Activated T-helper 2 cell treated with anti-CD3 and anti-CD28 coated beads, Interferon-gamma antibody, Interleukin-2, Interleukin-4, amounts not matched to agents 10 μg/mL and 5 μg/mL and 100 μg/mL, durations not matched to agents 14 hours and 24 hours and 36 hours (primary cell): ENCODE measurements around the gene RHOXF2. TPM values are rescaled to one million over a fixed set of nuclear protein-coding genes. Genes with fewer than 3 reads are reported as not detected.
"Not testable (repeated sequence)": the region's sequence is repeated elsewhere in the genome, so short reads cannot be mapped to it uniquely, and the experiment has no call there.

Experiments
- DNase-seq: peaks from one replicate; pipeline ENCODE4 v3.0.0; 2021; ENCODE audit warnings: low spot score
- H3K27ac Mint-ChIP-seq: one replicate; pipeline ENCODE4 v1.8.0; 2021; ENCODE audit warnings: mixed read lengths
- H3K27me3 Mint-ChIP-seq: one replicate; pipeline ENCODE4 v1.8.0; 2021; ENCODE audit warnings: low read depth, mixed read lengths
- H3K36me3 Mint-ChIP-seq: one replicate; pipeline ENCODE4 v1.8.0; 2021; ENCODE audit warnings: low read depth, mixed read lengths
- H3K4me1 Mint-ChIP-seq: one replicate; pipeline ENCODE4 v1.8.0; 2021; ENCODE audit warnings: low read depth, mixed read lengths
- H3K4me3 Mint-ChIP-seq: one replicate; pipeline ENCODE4 v1.8.0; 2021; ENCODE audit warnings: low read depth, mild to moderate bottlenecking, moderate library complexity, mixed read lengths
- H3K9me3 Mint-ChIP-seq: one replicate; pipeline ENCODE4 v1.8.0; 2021; ENCODE audit warnings: mixed read lengths
- intact Hi-C: fragments of 100-400 bp; cut with micrococcal nuclease; formaldehyde crosslinking; loops from one replicate; pipeline ENCODE4 v1.15.1; 2023
- total RNA-seq: library from RNA; stranded (reverse); gene quantifications from 2 replicates; pipeline ENCODE4 v1.2.3, GENCODE V29; 2022

RHOXF2 gene
- total RNA-seq, 1 donor from 2014 or later, result not detected

DNA sequence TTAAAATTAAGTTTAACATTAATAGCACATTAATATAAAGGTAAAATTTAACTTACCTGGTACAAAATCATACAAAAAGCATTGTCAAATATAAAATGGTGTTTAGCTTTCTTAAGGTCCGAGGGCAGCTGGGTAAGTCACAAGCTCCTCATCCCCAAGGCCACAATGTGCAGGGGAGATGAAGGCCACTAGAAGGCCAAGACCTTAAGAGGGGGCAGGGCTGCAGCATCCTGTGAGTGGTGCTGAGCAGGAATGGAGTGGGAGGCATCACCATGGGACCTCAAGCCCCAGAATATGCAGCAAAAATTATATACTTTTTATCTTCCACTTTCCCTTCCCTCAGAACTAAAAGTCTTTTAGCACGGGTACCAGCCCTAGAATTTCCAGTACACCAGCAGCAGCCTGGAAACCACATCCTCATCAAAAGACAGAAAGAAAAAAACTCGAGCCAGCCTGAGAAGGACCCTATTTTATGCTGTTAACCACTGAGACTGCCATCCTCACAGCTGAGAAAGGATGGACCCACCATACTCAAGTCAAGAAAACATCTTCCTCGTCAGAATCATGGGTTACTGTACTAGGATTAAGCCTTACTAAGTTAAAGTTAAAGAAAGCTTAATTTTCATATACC, 13.0 kb upstream of the RHOXF2 start:
- intact Hi-C loops, result no loop called here
- Mint-ChIP-seq H3K9me3 (peaks cover 7% of the 10 kb centered on the region), H3K4me3 (no peak overlapping the region), H3K27me3 (no peaks in the 10 kb centered on the region), H3K36me3 (no peaks in the 10 kb centered on the region), H3K4me1 (peaks cover 16% of the 10 kb centered on the region), H3K27ac (no peak overlapping the region)
- no peak for DNase-seq

DNA sequence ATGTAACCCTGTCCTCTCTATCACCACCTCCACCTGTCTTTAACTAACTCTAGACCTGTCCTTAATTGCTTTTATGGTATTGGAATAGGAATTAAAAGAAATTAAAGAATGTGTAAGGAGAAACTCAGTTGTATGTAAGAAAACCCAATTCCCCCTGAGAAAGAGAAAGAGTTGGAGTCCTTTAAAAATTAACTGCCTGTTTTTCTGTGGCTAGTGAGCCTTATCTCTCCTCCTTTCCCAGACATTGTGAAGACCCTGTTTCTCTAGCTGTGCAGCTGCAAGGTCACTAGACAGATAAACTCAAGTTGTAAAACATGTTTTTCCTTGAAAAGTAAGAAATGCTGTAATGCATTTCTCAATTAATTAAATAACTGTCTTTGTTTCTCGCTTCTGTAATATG, 12.1 kb upstream of the RHOXF2 start:
- intact Hi-C loops, H3K36me3 Mint-ChIP-seq, H3K27ac Mint-ChIP-seq, H3K27me3 Mint-ChIP-seq, H3K9me3 Mint-ChIP-seq, H3K4me3 Mint-ChIP-seq, DNase-seq: not testable (repeated sequence)
- H3K4me1 Mint-ChIP-seq, result peaks cover 16% of the 10 kb centered on the region

GRCh38 chrX:120147537-120147936, 10.9 kb upstream of the RHOXF2 start:
- Mint-ChIP-seq H3K9me3 (peaks cover 7% of the 10 kb centered on the region), H3K36me3 (no peaks in the 10 kb centered on the region), H3K4me3 (no peak overlapping the region), H3K4me1 (peaks cover 16% of the 10 kb centered on the region), H3K27ac (no peak overlapping the region), H3K27me3 (no peaks in the 10 kb centered on the region)
- no peak for DNase-seq
- intact Hi-C loops, result no loop called here

DNA sequence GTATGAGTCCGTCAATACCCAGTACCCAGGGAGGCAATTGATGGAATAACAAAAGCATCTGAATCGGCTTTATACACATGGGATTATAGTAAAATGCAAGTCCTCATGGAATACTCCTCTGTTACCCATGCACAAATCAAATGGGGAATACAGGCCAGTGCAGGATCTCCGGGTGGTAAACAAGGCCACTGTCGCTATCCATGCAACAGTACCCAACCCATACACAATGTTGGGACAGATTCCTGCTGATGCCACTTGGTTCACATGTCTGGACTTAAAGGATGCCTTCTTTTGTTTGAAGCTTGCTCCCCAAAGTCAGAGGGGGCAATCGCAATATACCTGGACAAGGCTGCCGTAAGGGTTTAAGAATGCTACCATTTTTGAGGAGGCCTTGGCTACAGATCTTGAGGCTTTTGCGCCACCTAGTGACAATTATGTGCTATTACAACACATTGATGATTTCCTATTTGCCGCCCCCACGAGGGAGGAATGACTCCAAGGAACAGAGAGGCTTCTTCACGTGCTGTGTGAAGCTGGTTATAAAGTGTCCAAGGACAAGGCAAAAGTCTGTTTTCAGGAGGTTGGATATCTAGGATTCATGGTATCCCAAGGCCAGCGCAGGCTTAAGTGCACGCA, 8.2 kb upstream of the RHOXF2 start:
- intact Hi-C loops, H3K4me1 Mint-ChIP-seq: not testable (repeated sequence)

GRCh38 chrX:120159086-120159485, 673 bp downstream of the RHOXF2 start:
- DNase-seq, H3K4me3 Mint-ChIP-seq, intact Hi-C loops, H3K27me3 Mint-ChIP-seq, H3K27ac Mint-ChIP-seq, H3K4me1 Mint-ChIP-seq, H3K36me3 Mint-ChIP-seq, H3K9me3 Mint-ChIP-seq: not testable (repeated sequence)

More for the DNA sequence above, 8.2 kb upstream of the RHOXF2 start:
- not testable (repeated sequence) for H3K36me3 Mint-ChIP-seq, DNase-seq, H3K4me3 Mint-ChIP-seq, H3K27me3 Mint-ChIP-seq, H3K9me3 Mint-ChIP-seq, H3K27ac Mint-ChIP-seq

GRCh38 chrX:120193254-120193653, 34.8 kb downstream of the RHOXF2 start:
- intact Hi-C loops, H3K27me3 Mint-ChIP-seq, H3K4me3 Mint-ChIP-seq, H3K36me3 Mint-ChIP-seq, H3K27ac Mint-ChIP-seq, H3K4me1 Mint-ChIP-seq, H3K9me3 Mint-ChIP-seq, DNase-seq: not testable (repeated sequence)

GRCh38 chrX:120193720-120194119, 35.3 kb downstream of the RHOXF2 start:
- H3K9me3 Mint-ChIP-seq, H3K27ac Mint-ChIP-seq, H3K36me3 Mint-ChIP-seq, DNase-seq, H3K4me3 Mint-ChIP-seq, intact Hi-C loops, H3K4me1 Mint-ChIP-seq, H3K27me3 Mint-ChIP-seq: not testable (repeated sequence)

GRCh38 chrX:120195786-120196185, 37.4 kb downstream of the RHOXF2 start:
- H3K9me3 Mint-ChIP-seq, H3K27ac Mint-ChIP-seq, H3K4me1 Mint-ChIP-seq, H3K27me3 Mint-ChIP-seq, intact Hi-C loops, H3K36me3 Mint-ChIP-seq, DNase-seq, H3K4me3 Mint-ChIP-seq: not testable (repeated sequence)

- H3K4me3 Mint-ChIP-seq, H3K27me3 Mint-ChIP-seq, H3K4me1 Mint-ChIP-seq, DNase-seq, intact Hi-C loops, H3K27ac Mint-ChIP-seq, H3K36me3 Mint-ChIP-seq, H3K9me3 Mint-ChIP-seq: not testable (repeated sequence)
These were observed 38.3 kb downstream of the RHOXF2 start for GRCh38 chrX:120196626-120197283.

GRCh38 chrX:120200851-120201250, 42.4 kb downstream of the RHOXF2 start:
- intact Hi-C loops, result no loop called here
- DNase-seq, result no peak
- Mint-ChIP-seq H3K4me3 (no peak overlapping the region), H3K4me1 (no peaks in the 10 kb centered on the region), H3K27me3 (peaks cover 2% of the 10 kb centered on the region), H3K27ac (no peak overlapping the region), H3K9me3 (no peaks in the 10 kb centered on the region), H3K36me3 (no peaks in the 10 kb centered on the region)

DNA sequence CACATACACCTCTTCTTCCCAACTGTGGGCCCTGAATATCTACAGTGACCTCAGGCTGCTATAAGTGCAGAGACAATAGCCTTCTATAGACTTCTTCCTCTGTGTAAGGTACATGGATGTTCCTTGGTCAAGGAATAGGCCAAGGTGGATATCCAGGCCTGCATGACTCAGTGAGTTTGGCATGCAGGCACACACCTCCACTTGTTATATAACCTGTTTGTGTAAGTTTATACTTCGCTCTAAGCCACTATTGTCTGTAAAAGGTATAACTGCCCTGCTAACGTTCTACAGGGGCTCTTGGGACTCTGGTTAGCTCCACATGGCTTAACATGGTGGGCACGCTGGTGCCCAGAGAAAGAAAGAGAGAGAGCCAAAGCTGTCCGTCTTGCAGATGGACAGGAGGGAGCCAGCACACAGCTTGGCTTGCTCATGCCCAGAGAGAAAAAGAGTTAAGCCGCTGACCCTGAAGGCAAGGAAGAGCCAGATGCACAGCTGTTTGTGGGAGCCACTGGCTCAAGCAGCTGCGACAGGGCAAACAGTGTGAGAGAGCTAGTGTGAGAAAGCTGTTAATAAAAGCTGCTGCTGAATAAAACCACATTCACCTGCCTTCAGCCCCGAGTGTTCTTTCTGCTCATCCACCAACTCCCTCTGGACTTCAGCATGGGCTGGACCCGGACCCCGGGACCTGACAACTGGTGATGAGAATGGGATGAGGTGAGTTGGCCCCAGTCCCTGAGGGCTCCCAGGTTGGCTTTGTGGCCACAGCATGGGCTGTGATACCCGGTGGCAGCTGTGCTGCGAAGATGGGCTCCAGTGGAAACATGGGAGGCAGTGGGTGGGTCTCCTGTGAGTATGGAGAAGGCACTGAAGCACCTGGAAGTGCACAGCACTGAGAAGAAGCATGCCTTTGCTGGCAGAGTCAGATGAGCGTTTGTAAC, 47.7 kb downstream of the RHOXF2 start:
- no peak for DNase-seq
- intact Hi-C loops, result no loop called here
- no peak overlapping the region for H3K27ac Mint-ChIP-seq
- H3K9me3 Mint-ChIP-seq, result no peaks in the 10 kb centered on the region
- peaks cover 2% of the 10 kb centered on the region for H3K27me3 Mint-ChIP-seq
- no peaks in the 10 kb centered on the region for H3K36me3 Mint-ChIP-seq
- no peaks in the 10 kb centered on the region for H3K4me1 Mint-ChIP-seq
- H3K4me3 Mint-ChIP-seq, result no peak overlapping the region

GRCh38 chrX:120207009-120207605, 48.7 kb downstream of the RHOXF2 start:
- Mint-ChIP-seq H3K27me3 (peaks cover 2% of the 10 kb centered on the region), H3K4me1 (no peaks in the 10 kb centered on the region), H3K9me3 (no peaks in the 10 kb centered on the region), H3K4me3 (no peak overlapping the region), H3K27ac (no peak overlapping the region), H3K36me3 (no peaks in the 10 kb centered on the region)
- intact Hi-C loops, result no loop called here
- no peak for DNase-seq
